ENCODE results near the gene CTNNBL1. TPM values are rescaled to one million over a fixed set of nuclear protein-coding genes. Genes with fewer than 3 reads are reported as not detected.

Gene CTNNBL1
- total and polyA plus RNA-seq, 2 of the 4 experiments (the other 2 are of a cell fraction), result 29.9 to 34.1 TPM

DNA sequence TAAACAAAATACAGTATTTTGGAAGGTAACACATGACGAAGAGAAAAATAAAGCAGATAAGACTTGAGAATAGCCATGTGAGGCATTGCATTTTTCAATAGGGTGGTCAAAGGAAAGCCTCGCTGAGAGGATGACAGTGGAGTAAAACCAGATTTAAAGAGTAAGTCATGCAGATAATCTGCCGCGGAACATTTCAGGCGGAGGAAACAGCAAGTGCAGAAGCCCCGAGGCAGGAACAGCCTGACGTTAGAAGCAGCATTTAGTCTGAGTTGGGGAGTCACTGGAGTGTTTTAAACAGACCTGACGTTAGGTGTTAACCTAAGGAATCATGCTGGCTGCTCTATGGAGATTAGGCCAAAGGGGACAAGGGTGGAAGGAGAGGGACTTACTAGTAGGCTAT lies 144.1 kb downstream of the CTNNBL1 start:
- Histone ChIP-seq H2BK120ac (ENCODE audit: low read depth, low read length) (no peak overlapping the region), H4K5ac (ENCODE audit: low read depth, low read length) (no peak overlapping the region), H2AFZ (replicated peaks; ENCODE audit: low read length, poor library complexity) (no peak overlapping the region), H4K8ac (ENCODE audit: low read depth in 2 of 2, low read length in 2 of 2) (no peak overlapping the region), H3K9me3 (ENCODE audit: control insufficient read depth, insufficient read depth, low read length) (no peaks in the 10 kb centered on the region), H3K36me3 (ENCODE audit: control insufficient read depth, insufficient read depth, low read length) (peaks cover 7% of the 10 kb centered on the region), H2BK5ac (ENCODE audit: low read depth, low read length, poor library complexity, severe bottlenecking) (no peak overlapping the region), H4K20me1 (ENCODE audit: insufficient read depth, low read length) (no peaks in the 10 kb centered on the region), H4K91ac (ENCODE audit: insufficient read depth, low read depth, low read length) (no peak overlapping the region), H3K27ac (ENCODE audit: insufficient read depth, low read length) (no peak overlapping the region), H3K4me2 (ENCODE audit: low read depth, low read length) (no peak overlapping the region), H2AK5ac (ENCODE audit: low read depth, low read length) (no peak overlapping the region), H3K9ac (ENCODE audit: low read depth, low read length) (no peak overlapping the region), H3K4ac (ENCODE audit: low read depth, low read length) (no peak overlapping the region), H2AK9ac (replicated peaks; ENCODE audit: low read depth, low read length, poor library complexity) (no peak overlapping the region), H2BK20ac (ENCODE audit: low read depth, low read length) (no peak overlapping the region), H3K23ac (ENCODE audit: low read depth, low read length) (no peak overlapping the region), H3K9me1 (ENCODE audit: insufficient read depth, low read length) (peaks cover 3% of the 10 kb centered on the region; the same call in 1 of the 2 replicates), H3K4me1 (ENCODE audit: control insufficient read depth, insufficient read depth, low read length) (no peaks in the 10 kb centered on the region; the same call in 1 of the 2 replicates), H3K18ac (ENCODE audit: low read depth, low read length) (no peak overlapping the region), H3K79me1 (ENCODE audit: low read depth in 1 of 2, low read length in 2 of 2) (peaks cover 0 to 6% of the 10 kb centered on the region in 2 experiments; a peak in 2 of 4 replicates), H3K14ac (replicated peaks; ENCODE audit: low read depth, low read length) (no peak overlapping the region), H3K27me3 (ENCODE audit: control insufficient read depth, insufficient read depth, low read length) (no peaks in the 10 kb centered on the region), H2BK15ac (ENCODE audit: low read depth, low read length) (no peak overlapping the region), H3K4me3 (ENCODE audit: insufficient read depth, low read depth, low read length) (no peak overlapping the region), H3K56ac (ENCODE audit: extremely low read depth, insufficient read depth, low read length) (no peak overlapping the region)
- WGBS, 2 experiments (ENCODE audit: extremely low coverage in 2 of 2, insufficient read length in 1 of 2), result 77% methylated on average over 8 of the region's 8 CpGs; no CpG with 5 or more reads in 1 of the 2 experiments
- ATAC-seq (ENCODE audit: low read depth) (no peak), DNase-seq (no peak)
- no peak for TF ChIP-seq POLR2A (IDR thresholded peaks at IDR 0.05; ENCODE audit: low read depth, low read length)
- no peak for TF ChIP-seq FOS (IDR thresholded peaks at IDR 0.05; ENCODE audit: low read depth, low read length)
- TF ChIP-seq NFE2L2 (IDR thresholded peaks at IDR 0.05; ENCODE audit: low read depth, low read length), result no peak
- no peak for TF ChIP-seq CEBPB (IDR thresholded peaks at IDR 0.05; ENCODE audit: low read depth, low read length)
- TF ChIP-seq MAFK (IDR thresholded peaks at IDR 0.05; ENCODE audit: low read depth, low read length), result no peak
- TF ChIP-seq RAD21 (IDR thresholded peaks at IDR 0.05; ENCODE audit: low read length), result no peak
- no peak for TF ChIP-seq BHLHE40 (IDR thresholded peaks at IDR 0.05; ENCODE audit: low read depth, low read length)
- no peak for TF ChIP-seq RFX5 (IDR thresholded peaks at IDR 0.05; ENCODE audit: low read depth, low read length)
- no TSS peak for BruUV-seq (replicated peaks)
- dilution Hi-C loops (cut with HindIII; ENCODE audit: low sequenced_read_pairs, unreplicated experiment), result no loop called here
- intact Hi-C loops (cut with micrococcal nuclease), result no loop called here
- in situ Hi-C loops (cut with MboI; ENCODE audit: low sequenced_read_pairs), result no loop called here
- ChIA-PET CTCF (no interaction called here), POLR2A (ENCODE audit: unreplicated experiment) (no interaction called here)
